GM12878 (cell line): ENCODE measurements around the gene RNLS. TPM values are rescaled to one million over a fixed set of nuclear protein-coding genes. Genes with fewer than 3 reads are reported as not detected.

Experiments used
- ATAC-seq: fragments of 200-7000 bp; cut with Tn5 transposase; 3 replicates; pipeline ENCODE4 v1.9.1; 2020; ENCODE audit warnings: mild to moderate bottlenecking, moderate library complexity
- BruUV-seq: library from RNA; stranded (reverse); fragments of 400-500 nt; replicated peaks from 2 replicates; lab custom pipeline; 2021; lab: Mats Ljungman, UMichigan
- CTCF ChIA-PET: fragments of 300-600 bp; sonication (Branson Sonifier 250); formaldehyde crosslinking; extraction: SDS; loops from one replicate; lab custom pipeline; 2021; ENCODE audit warnings: inconsistent platforms; lab: Yijun Ruan, JAX
- POLR2A ChIA-PET: fragments of 350-600 bp; formaldehyde crosslinking; extraction: SDS; loops from one replicate; lab custom pipeline; 2021; ENCODE audit warnings: inconsistent platforms; lab: Charles Lee
- RAD21 ChIA-PET: fragments of 300-600 bp; sonication (Branson Sonifier 250); formaldehyde crosslinking; loops from one replicate; lab custom pipeline; 2023; ENCODE audit warnings: antibody characterized with exemption; ENCODE audit not compliant: unreplicated experiment; lab: Charles Lee
- SMC1A ChIA-PET: fragments of 300-600 bp; sonication (Branson Sonifier 250); formaldehyde crosslinking; loops from one replicate; lab custom pipeline; 2023; ENCODE audit not compliant: unreplicated experiment, uncharacterized antibody; lab: Charles Lee
- DNase-seq: peaks from one replicate; pipeline ENCODE4 v3.0.0-alpha.2; 2011; ENCODE audit warnings: low read depth, low spot score
- FAIRE-seq: peaks from 3 replicates; lab custom pipeline; 2011; peaks lifted over from hg19 to GRCh38; lab: Jason Lieb, UNC
- H2AFZ ChIP-seq: 2 replicates; pipeline ENCODE4 v1.6.0; 2011; ENCODE audit warnings: low read depth, low read length, control low read depth; ENCODE audit not compliant: control insufficient read depth
- H3K27ac ChIP-seq: 2 replicates; pipeline ENCODE4 v1.5.1; 2011; ENCODE audit warnings: control low read depth; ENCODE audit not compliant: control insufficient read depth, insufficient read depth
- H3K27me3 ChIP-seq, 2 experiments: replicated peaks in 1 of 2; 2 replicates each; pipeline versions ENCODE4 v1.6.0 to v1.6.1; 2011; ENCODE audit warnings: low read length in 1 of 2; ENCODE audit not compliant: control insufficient read depth in 2 of 2, insufficient read depth in 2 of 2
- H3K36me3 ChIP-seq, 2 experiments: 2 replicates each; pipeline ENCODE4 v1.5.1; 2011; ENCODE audit warnings: low read length in 1 of 2; ENCODE audit not compliant: control insufficient read depth in 2 of 2, insufficient read depth in 2 of 2
- H3K4me1 ChIP-seq: 2 replicates; pipeline ENCODE4 v1.6.1; 2011; ENCODE audit warnings: mild to moderate bottlenecking, low read length, moderate library complexity, mixed read lengths; ENCODE audit not compliant: control insufficient read depth, insufficient read depth
- H3K4me2 ChIP-seq: 2 replicates; pipeline ENCODE4 v1.6.0; 2011; ENCODE audit warnings: control low read depth; ENCODE audit not compliant: control insufficient read depth, insufficient read depth
- H3K4me3 ChIP-seq: fragments of 200-600 bp; sonication (generic); 2 replicates; pipeline ENCODE4 v1.5.1; 2016
- H3K79me2 ChIP-seq: 2 replicates; pipeline ENCODE4 v1.6.0; 2011; ENCODE audit warnings: low read length; ENCODE audit not compliant: control insufficient read depth, insufficient read depth
- H3K9ac ChIP-seq: 2 replicates; pipeline ENCODE4 v1.8.0; 2011; ENCODE audit warnings: low read length, control low read depth, mixed read lengths; ENCODE audit not compliant: control insufficient read depth, insufficient read depth
- H3K9me3 ChIP-seq: replicated peaks from 3 replicates; pipeline ENCODE4 v1.5.1; 2011; ENCODE audit warnings: mild to moderate bottlenecking, low read length; ENCODE audit not compliant: control insufficient read depth, insufficient read depth
- H4K20me1 ChIP-seq: 2 replicates; pipeline ENCODE4 v1.6.0; 2011; ENCODE audit not compliant: control insufficient read depth, insufficient read depth
- CREB1 ChIP-seq: IDR thresholded peaks from 2 replicates; pipeline ENCODE4 v1.6.1; 2012; ENCODE audit warnings: low read depth, mild to moderate bottlenecking, inconsistent platforms
- EP300 ChIP-seq, 2 experiments: fragments of 150-350 bp in 1 of 2; IDR thresholded peaks; 2 replicates each; pipeline ENCODE4 v1.6.1; 2011 to 2012; ENCODE audit warnings: low read depth in 2 of 2, low read length in 2 of 2, borderline replicate concordance in 1 of 2, improper control_type of control experiment in 1 of 2, inconsistent platforms in 1 of 2; ENCODE audit not compliant: control insufficient read depth in 1 of 2
- IKZF2 ChIP-seq, 2 experiments: fragments of 450-650 bp; IDR thresholded peaks; 2 replicates each; pipeline ENCODE4 v1.6.1; 2017; ENCODE audit warnings: mild to moderate bottlenecking in 2 of 2, moderate library complexity in 2 of 2
- MYC ChIP-seq: IDR thresholded peaks from 2 replicates; pipeline ENCODE4 v1.6.1; 2011; ENCODE audit warnings: mild to moderate bottlenecking, low read length, moderate library complexity, inconsistent platforms; ENCODE audit not compliant: insufficient read depth, insufficient replicate concordance, insufficient read length, severe bottlenecking
- NFYA ChIP-seq: IDR thresholded peaks from 2 replicates; pipeline ENCODE4 v1.6.1; 2011; ENCODE audit warnings: low read depth, mild to moderate bottlenecking, low read length, improper control_type of control experiment, borderline replicate concordance
- PKNOX1 ChIP-seq: fragments of 450-650 bp; IDR thresholded peaks from 2 replicates; pipeline ENCODE4 v1.6.1; 2016; ENCODE audit warnings: mild to moderate bottlenecking
- POLR2AphosphoS5 ChIP-seq: IDR thresholded peaks from 2 replicates; pipeline ENCODE4 v1.6.1; 2011; ENCODE audit warnings: mild to moderate bottlenecking, low read length, inconsistent platforms
- SP1 ChIP-seq: IDR thresholded peaks from one replicate; pipeline ENCODE4 v1.6.1; 2011; ENCODE audit warnings: low read depth, low read length
- SPI1 ChIP-seq: IDR thresholded peaks from 2 replicates; pipeline ENCODE4 v1.6.1; 2011; ENCODE audit warnings: low read depth, mild to moderate bottlenecking, low read length, moderate library complexity, borderline replicate concordance; ENCODE audit not compliant: insufficient read depth
- TAF1 ChIP-seq: IDR thresholded peaks from 2 replicates; pipeline ENCODE4 v1.6.1; 2011; ENCODE audit warnings: mild to moderate bottlenecking, low read depth, low read length, borderline replicate concordance
- TARDBP ChIP-seq: IDR thresholded peaks from 2 replicates; pipeline ENCODE4 v1.6.1; 2016; ENCODE audit warnings: borderline replicate concordance
- TCF7 ChIP-seq: IDR thresholded peaks from 2 replicates; pipeline ENCODE4 v1.6.1; 2014; ENCODE audit warnings: antibody characterized with exemption, borderline replicate concordance
- ZNF622 ChIP-seq: fragments of 450-650 bp; IDR thresholded peaks from 2 replicates; pipeline ENCODE4 v1.6.1; 2017; ENCODE audit warnings: mild to moderate bottlenecking, inconsistent platforms
- WGBS: methylation state at CpG from one replicate; pipeline ENCODE4 v1.1.6; 2016; ENCODE audit warnings: low lambda C conversion rate; ENCODE audit not compliant: insufficient replicate concordance, insufficient coverage; ENCODE audit errors: missing lambda C conversion rate; 5-methylcytosine and 5-hydroxymethylcytosine counted together
- in situ Hi-C: fragments of 300-500 bp; cut with MboI; formaldehyde crosslinking; loops from 9 replicates; pipeline ENCODE4 v1.14.3; 2018; ENCODE audit warnings: mixed read lengths
- intact Hi-C: fragments of 100-400 bp; cut with micrococcal nuclease; formaldehyde crosslinking; loops from one replicate; pipeline ENCODE4 v1.14.2; 2022; ENCODE audit not compliant: unreplicated experiment
- polyA plus RNA-seq, 11 experiments: library from polyadenylated mRNA; depleted of rRNA in 4 of 11; unstranded in 6 of 11; stranded (reverse) in 5 of 11; fragments of >200 nt; fragmentation: Nextera tagmentation in 4 of 11; fragmentation: Illumina TruSeq in 1 of 11; extraction: Ambion mirVana in 4 of 11; extraction: Trizol in 1 of 11; gene quantifications; 1 replicate in 1 of 11; 2 replicates in 10 of 11; pipeline versions ENCODE4 v1.2.1 to v1.2.3, GENCODE V29; 2011 to 2016; ENCODE audit warnings: inconsistent platforms in 2 of 11, missing spikeins in 2 of 11, low read depth in 1 of 11
- total RNA-seq, 4 experiments: library from RNA; depleted of rRNA in 3 of 4; stranded (reverse); fragments of >200 nt in 3 of 4; fragmentation: Illumina TruSeq in 1 of 4; extraction: Trizol in 1 of 4; gene quantifications; 2 replicates each; pipeline versions ENCODE4 v1.2.1 to v1.2.3, GENCODE V29; 2013 to 2021
- TF ChIP-seq, protein P1 (sequence below): fragments of 450-650 bp; IDR thresholded peaks from 2 replicates; pipeline ENCODE4 v1.6.1; 2016; ENCODE audit warnings: mild to moderate bottlenecking

RNLS gene
- total and polyA plus RNA-seq, 10 of the 15 experiments (the other 5 are each of a cell fraction or from before 2014, with no cell fraction given): 3.4 to 6.7 (median 4.6) TPM

GRCh38 chr10:88392222-88392621 is 190.9 kb downstream of the RNLS start (continued):
- TF ChIP-seq PKNOX1 (no peak), SP1 (peak; percentile 23)
- TF ChIP-seq, all 136 proteins: peak for 27

- H3K4me1 ChIP-seq: peaks cover 60% of the 10 kb centered on the region
Measured at GRCh38 chr10:88390041-88390440, 193.1 kb downstream of the RNLS start.

More at GRCh38 chr10:88390041-88390440, 193.1 kb downstream of the RNLS start:
- ChIA-PET SMC1A (interaction anchor here (0.5 to 10.1 kb wide), 61 partner anchors 9 to 572 kb away, joined by 3 to 192 read pairs (median 4); partner anchors contain the start of genes ATAD1, KLLN and PTEN), RAD21 (interaction anchor here (0.7 to 7.3 kb wide), 29 partner anchors 16 to 572 kb away, joined by 3 to 158 read pairs (median 5); partner anchors contain the start of genes ATAD1, KLLN and PTEN), POLR2A (interaction anchor here (1.0 to 5.3 kb wide), 4 partner anchors 276 to 531 kb away, joined by 3 to 53 read pairs (median 7); partner anchors contain the start of genes KLLN and PTEN), CTCF (interaction anchor here (0.7 to 5.6 kb wide), 53 partner anchors 8 to 585 kb away, joined by 3 to 98 read pairs (median 5); partner anchors contain the start of genes KLLN and PTEN)
- BruUV-seq: no TSS peak
- no peak overlapping the region for H3K4me2 ChIP-seq
- no peak overlapping the region for H2AFZ ChIP-seq
- WGBS: 98% methylated on average over 4 of the region's 4 CpGs
- H4K20me1 ChIP-seq: no peaks in the 10 kb centered on the region
- H3K4me3 ChIP-seq: no peak overlapping the region
- DNase-seq (no peak), FAIRE-seq (no peak), ATAC-seq (no peak)
- H3K27me3 ChIP-seq: no peaks in the 10 kb centered on the region
- H3K9ac ChIP-seq: no peak overlapping the region
- intact Hi-C loops (no loop called here), in situ Hi-C loops (no loop called here)
- TF ChIP-seq SPI1 (no peak), NFYA (no peak), CREB1 (no peak), IKZF2 (IDR thresholded peaks at IDR 0.05) (no peak), TAF1 (no peak), EP300 (IDR thresholded peaks at IDR 0.05; ENCODE audit: borderline replicate concordance in 1 of 2, control insufficient read depth in 1 of 2, low read depth in 2 of 2, low read length in 2 of 2) (no peak), ZNF622 (no peak), TARDBP (no peak), MYC (no peak), TCF7 (no peak), POLR2AphosphoS5 (no peak)
- TF ChIP-seq, protein P1, sequence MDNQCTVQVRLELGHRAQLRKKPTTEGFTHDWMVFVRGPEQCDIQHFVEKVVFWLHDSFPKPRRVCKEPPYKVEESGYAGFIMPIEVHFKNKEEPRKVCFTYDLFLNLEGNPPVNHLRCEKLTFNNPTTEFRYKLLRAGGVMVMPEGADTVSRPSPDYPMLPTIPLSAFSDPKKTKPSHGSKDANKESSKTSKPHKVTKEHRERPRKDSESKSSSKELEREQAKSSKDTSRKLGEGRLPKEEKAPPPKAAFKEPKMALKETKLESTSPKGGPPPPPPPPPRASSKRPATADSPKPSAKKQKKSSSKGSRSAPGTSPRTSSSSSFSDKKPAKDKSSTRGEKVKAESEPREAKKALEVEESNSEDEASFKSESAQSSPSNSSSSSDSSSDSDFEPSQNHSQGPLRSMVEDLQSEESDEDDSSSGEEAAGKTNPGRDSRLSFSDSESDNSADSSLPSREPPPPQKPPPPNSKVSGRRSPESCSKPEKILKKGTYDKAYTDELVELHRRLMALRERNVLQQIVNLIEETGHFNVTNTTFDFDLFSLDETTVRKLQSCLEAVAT: no peak
- H3K79me2 ChIP-seq: no peaks in the 10 kb centered on the region
- peak overlapping the region; percentile 99 for H3K27ac ChIP-seq
- no peaks in the 10 kb centered on the region for H3K9me3 ChIP-seq
- no peaks in the 10 kb centered on the region for H3K36me3 ChIP-seq
